Measurements from ENCODE around the gene PIGH. TPM values are rescaled to one million over a fixed set of nuclear protein-coding genes. Genes with fewer than 3 reads are reported as not detected.
A peak's percentile ranks its signal among the peaks of the same experiment; 100 is the strongest.

The PIGH gene
- total RNA-seq, 1 donor from 2014 or later, result 26.4 TPM

- Mint-ChIP-seq H3K27ac (no peak overlapping the region), H3K4me1 (peaks cover 9% of the 10 kb centered on the region), H3K9me3 (peaks cover 4% of the 10 kb centered on the region), H3K36me3 (ENCODE audit: low read depth) (no peaks in the 10 kb centered on the region), H3K27me3 (peaks cover 37% of the 10 kb centered on the region), H3K4me3 (peak overlapping the region; percentile 72)
- ChIA-PET POLR2A (no interaction called here), CTCF (interaction anchor here (1.3 to 1.8 kb wide), 3 partner anchors 15 to 114 kb away, joined by 4 to 5 read pairs (median 4); no protein-coding TSS in a partner anchor)
- intact Hi-C loops (cut with micrococcal nuclease), result no loop called here
- DNase-seq (no peak), ATAC-seq (ENCODE audit: low read depth) (no peak)
- TF ChIP-seq CTCF (IDR thresholded peaks at IDR 0.05), result no peak
Observed at GRCh38 chr14:67541448-67542387, 58.4 kb downstream of the PIGH start.

Other genes starting within 250 kb of the PIGH start
- gene ATP6V1D, start 240.5 kb downstream of the PIGH start, total RNA-seq, result 27.8 and 29.4 TPM in 2 replicates
- 84.4 and 96.7 TPM in 2 replicates for gene EIF2S1, start 239.9 kb downstream of the PIGH start, total RNA-seq
- gene PLEK2, start 188.1 kb downstream of the PIGH start, total RNA-seq, result not detected in 2 replicates
- gene TMEM229B, start 111.5 kb downstream of the PIGH start, total RNA-seq, result 3.3 and 3.7 TPM in 2 replicates
- gene PLEKHH1, start 67.0 kb downstream of the PIGH start, total RNA-seq, result 0.20 and 0.61 TPM in 2 replicates
- 0.40 and 0.46 TPM in 2 replicates for gene ARG2, start 19.7 kb upstream of the PIGH start, total RNA-seq
- 76.3 and 78.9 TPM in 2 replicates for gene VTI1B, start 74.4 kb upstream of the PIGH start, total RNA-seq
- 33.0 and 34.7 TPM in 2 replicates for gene RDH11, start 95.5 kb upstream of the PIGH start, total RNA-seq
- gene RDH12, start 101.6 kb upstream of the PIGH start, total RNA-seq, result not detected in 2 replicates
- 40.7 and 41.1 TPM in 2 replicates for gene ZFYVE26, start 216.3 kb upstream of the PIGH start, total RNA-seq
- gene RAD51B, start 219.5 kb upstream of the PIGH start, total RNA-seq, result 40.0 and 53.9 TPM in 2 replicates

Data from activated B cell treated with CpG ODN at 0.5 μM for 24 hours (primary cell).